Vein endothelial cell (primary cell): ENCODE results near the gene TEX26. TPM values are rescaled to one million over a fixed set of nuclear protein-coding genes. Genes with fewer than 3 reads are reported as not detected.

Experiments used
- total RNA-seq: library from RNA; depleted of rRNA; stranded (reverse); fragments of >200 nt; gene quantifications from 2 replicates; pipeline ENCODE4 v1.2.3, GENCODE V29; 2012

Gene TEX26
- not detected in 2 replicates for total RNA-seq

GRCh38 chr13:30932481-30933353 lies at the start of gene TEX26:
Gene TEX26 (plus strand): TSS chr13:30932656. CDS start chr13:30932716, 60 bp downstream.

GRCh38 chr13:30905932-30906383 lies 26.5 kb upstream of the TEX26 start, which contains the start of gene MEDAG:
Gene MEDAG (plus strand): TSS chr13:30906271. CDS start chr13:30906516, 245 bp downstream.

Other genes with a start within 250 kb of the TEX26 start
- gene ALOX5AP, start 197.1 kb upstream of the TEX26 start, total RNA-seq = 0.33 and 0.38 TPM in 2 replicates
- gene MEDAG, start 26.4 kb upstream of the TEX26 start, total RNA-seq = 19.4 and 31.4 TPM in 2 replicates
- 37.2 and 52.2 TPM in 2 replicates for gene HSPH1, start 229.2 kb downstream of the TEX26 start, total RNA-seq